Erythroblast (primary cell): Measurements from ENCODE around the gene ANO1.
"Not testable (repeated sequence)": the region's sequence is repeated elsewhere in the genome, so short reads cannot be mapped to it uniquely, and the experiment has no call there.

Experiments
- DNase-seq, 2 experiments: peaks; one replicate each; lab custom pipeline; 2025; lab: John Stamatoyannopoulos, UW
- GATA1 ChIP-seq: IDR thresholded peaks from 2 replicates; pipeline ENCODE4 v1.6.1; 2011; ENCODE audit warnings: low read depth, mild to moderate bottlenecking, control low read depth, low read length, moderate library complexity
- POLR2A ChIP-seq: IDR thresholded peaks from 2 replicates; pipeline ENCODE4 v1.6.1; 2011; ENCODE audit warnings: mild to moderate bottlenecking, low read length

ANO1 gene

DNA sequence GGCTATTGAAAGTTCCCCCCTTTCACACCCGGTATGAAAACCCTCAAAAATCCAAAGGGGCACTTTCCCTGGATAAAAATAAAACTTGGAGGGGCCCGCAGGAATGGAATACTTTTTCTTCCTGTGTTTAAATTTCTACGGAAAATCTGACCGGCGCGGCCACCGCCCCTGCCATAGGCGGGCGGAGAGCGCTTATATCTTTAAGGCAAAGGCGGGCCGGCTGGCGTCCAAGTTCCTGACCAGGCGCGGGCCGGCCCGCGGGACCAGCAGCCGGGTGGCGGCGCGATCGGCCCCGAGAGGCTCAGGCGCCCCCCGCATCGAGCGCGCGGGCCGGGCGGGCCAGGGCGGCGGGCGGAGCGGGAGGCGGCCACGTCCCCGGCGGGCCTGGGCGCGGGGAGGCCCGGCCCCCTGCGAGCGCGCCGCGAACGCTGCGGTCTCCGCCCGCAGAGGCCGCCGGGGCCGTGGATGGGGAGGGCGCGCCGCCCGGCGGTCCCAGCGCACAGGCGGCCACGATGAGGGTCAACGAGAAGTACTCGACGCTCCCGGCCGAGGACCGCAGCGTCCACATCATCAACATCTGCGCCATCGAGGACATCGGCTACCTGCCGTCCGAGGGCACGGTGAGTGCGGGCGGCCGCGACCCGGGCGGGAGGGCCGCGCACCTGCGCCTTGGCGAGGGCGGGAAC lies at the start of gene ANO1:
ANO1 (plus strand) TSS at position 223 of the 686 bp plus-strand sequence; CDS start at position 513, 290 bp downstream.
- no peak for DNase-seq
- TF ChIP-seq GATA1 (no peak), POLR2A (no peak)

DNA sequence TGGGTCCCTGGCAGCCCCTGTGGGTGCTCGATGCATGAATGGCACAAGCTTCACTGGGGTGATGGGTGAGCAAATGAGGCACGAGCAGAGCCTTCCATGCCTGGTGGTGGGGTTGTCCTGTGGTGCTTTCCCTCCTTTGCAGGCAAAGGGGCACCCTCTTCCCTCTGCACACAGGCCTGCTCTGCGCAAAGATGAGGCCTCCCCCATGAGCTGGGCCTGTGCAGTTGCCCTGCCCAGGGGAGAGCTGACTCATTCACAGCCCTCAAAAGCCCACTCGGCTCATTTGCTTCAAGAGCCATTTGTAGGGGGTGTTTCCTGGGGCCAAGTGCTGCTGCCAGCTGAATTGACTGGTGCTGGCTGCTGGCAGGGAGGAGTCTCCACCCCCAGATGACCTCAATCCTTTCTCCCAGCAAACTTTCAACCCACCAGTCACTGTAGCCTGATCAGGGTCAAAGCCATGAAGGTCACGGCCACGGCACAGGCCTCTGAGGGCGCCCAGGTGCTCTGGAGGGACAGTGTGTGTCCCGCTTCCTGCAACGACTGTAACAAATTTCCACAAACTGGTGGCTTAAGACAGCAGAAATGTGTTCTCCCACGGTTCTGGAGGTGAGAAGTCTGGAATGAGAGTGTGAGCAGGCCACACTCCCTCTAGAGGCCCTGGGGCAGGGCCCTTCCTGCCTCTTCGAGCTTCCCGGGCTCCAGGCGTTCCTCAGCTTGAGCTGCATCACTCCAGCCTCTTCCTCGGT lies 48.8 kb upstream of the ANO1 start:
- DNase-seq: no peak
- TF ChIP-seq POLR2A (no peak), GATA1 (no peak)

DNA sequence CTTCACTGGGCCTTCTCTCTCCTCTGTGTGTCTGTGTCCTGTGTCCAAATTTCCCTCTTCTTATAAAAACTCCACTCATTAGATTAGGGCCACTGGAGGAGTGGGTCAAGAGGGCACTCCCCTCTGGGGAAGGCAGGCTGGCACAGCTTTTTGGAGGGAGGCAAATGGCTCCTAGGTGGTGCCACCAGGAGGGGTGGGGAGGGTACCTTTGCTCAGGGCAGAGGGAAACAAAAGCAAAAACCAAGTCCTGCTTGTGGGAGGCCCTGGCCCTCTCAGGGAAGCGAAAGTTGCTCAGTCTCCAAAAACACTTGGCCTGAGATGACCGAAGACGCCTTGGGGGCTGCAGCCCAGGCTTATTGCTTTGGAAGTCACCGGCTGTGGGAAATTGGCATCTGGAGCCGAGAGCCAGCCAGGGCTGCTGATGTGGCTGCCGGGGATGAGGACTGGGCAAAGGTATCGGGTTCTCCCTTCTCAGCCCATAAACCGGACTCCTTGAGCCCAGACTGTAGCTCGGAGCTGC lies 48.2 kb upstream of the ANO1 start:
- TF ChIP-seq GATA1: no peak
- no peak for TF ChIP-seq POLR2A
- no peak for DNase-seq

DNA sequence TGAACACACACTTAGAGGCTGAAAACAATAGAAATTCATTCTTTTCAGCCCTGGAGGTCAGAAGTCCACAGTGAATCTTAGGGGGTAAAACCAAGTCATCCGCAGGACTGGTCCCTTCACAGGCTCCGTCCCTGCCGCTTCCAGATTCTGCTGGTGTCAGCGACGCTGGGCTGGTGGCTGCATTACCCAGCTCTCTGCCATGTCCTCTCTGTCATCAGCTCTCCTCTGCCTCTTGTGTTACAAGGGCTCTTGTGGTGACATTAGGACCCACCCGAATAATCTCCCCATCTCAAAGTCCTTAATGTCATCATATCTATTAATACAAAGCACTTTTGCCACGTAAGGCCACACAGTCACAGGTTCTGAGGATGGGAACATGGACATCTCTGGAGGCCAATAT lies 47.7 kb upstream of the ANO1 start:
- no peak for TF ChIP-seq GATA1
- no peak for TF ChIP-seq POLR2A
- no peak for DNase-seq

DNA sequence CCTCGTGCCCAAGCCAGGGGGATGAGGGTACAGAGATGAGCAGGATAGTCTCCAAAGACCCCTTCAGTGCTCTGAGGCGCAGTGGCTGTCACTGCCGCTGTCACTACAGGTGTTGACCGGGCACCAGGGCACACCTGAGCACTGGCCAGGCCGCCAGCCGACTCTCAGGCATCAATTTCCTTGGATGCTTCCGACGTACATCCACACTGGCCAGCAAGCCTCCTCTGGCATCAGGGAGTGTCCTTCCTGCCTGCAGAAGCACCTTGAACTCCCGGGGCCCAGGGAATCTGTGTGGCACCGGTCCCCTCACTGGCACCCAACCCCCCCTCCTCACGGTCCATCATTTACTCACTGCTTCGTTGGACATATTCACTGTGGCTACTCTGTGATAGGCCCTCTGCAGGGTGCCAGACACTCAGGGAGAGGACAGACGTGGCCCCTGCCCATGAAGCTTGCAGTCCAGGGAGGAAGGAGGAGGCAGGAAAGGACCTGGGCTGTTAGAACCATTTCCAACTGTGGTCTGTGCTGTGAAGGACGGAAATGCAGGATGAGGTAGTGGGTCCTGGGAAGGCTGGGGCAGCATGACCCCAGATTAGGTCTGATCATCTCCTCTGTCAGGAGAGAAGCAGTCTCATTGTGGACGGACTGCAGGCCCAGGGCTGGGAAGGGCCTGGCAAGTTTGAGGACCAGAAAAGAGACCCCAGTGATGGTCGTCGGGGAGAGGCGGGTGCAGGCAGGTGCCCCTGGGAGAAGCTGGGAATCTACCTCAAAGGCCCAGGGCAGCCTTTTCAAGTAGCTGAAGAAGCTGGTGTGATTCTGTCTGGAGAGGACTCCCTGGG lies 46.3 kb upstream of the ANO1 start:
- DNase-seq: no peak
- no peak for TF ChIP-seq GATA1
- no peak for TF ChIP-seq POLR2A

DNA sequence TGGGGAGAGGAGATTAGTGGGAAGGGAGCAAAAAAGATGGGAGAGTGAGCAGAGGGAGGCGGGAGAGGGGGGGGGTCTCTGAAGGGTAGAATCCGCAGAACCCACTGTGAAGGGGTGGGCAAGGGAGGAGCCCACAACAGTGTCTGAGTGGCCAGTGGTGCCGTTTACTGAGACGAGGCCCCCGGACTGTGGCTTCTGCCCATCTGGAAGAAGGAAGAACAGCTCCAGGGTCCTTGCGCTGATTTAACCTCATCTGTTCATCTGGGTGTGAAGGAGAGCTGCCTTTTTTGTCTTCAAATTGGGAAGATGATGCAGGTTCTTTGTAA lies 45.7 kb upstream of the ANO1 start:
- no peak for DNase-seq
- TF ChIP-seq GATA1: no peak

DNA sequence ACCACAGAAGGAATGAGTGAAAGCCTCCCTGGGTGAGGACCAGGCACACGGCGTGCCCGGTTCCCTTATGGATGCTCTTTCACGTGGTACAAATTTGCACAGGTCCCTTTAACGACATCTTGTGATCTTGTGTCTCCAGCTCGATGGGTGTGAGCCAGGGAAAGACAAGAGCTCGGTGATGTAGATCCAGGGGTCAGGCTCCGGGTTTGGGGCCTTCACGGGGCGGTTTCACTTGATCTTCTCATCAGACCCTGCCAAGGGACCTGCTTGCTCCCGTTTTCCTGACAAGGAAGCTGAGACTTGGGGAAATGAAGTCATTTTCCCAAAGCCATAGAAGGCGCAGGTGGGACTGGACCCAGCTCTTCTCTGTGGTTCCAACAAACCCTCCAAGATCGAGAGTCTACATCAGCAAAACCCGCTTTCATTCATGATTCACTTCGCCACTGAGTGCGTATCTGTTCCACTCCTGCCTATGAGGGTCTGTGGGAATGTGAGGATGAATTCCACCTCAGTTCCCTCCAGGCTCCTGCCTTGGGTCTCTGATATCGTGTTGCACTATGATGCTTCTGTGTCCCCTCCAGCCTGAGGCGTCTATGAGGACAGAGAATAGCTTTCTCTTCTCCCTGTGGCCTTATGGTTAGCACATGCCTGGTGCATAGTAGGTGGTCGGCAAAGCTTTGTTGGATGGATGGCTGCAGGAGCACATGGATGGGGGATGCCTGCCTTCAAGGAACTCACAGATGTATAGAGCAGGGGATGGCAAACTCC lies 45.0 kb upstream of the ANO1 start:
- TF ChIP-seq GATA1 (no peak), POLR2A (no peak)
- no peak for DNase-seq

DNA sequence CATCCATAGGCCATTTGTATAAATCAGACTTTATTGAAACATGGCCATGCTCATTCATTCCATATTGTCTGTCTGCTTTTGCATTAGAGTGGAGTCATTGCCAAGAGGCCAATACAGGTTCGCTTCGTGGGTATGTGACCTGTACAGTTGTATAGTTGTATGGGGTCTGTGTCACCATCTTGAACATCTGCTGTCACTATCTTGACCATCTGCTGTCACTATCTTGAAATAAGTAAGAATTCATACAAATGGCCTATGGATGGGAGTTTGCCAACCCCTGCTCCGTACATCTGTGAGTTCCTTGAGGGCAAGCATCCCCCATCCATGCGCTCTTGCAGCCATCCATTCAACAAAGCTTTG lies 44.4 kb upstream of the ANO1 start:
- DNase-seq: no peak
- TF ChIP-seq POLR2A (no peak), GATA1 (no peak)

DNA sequence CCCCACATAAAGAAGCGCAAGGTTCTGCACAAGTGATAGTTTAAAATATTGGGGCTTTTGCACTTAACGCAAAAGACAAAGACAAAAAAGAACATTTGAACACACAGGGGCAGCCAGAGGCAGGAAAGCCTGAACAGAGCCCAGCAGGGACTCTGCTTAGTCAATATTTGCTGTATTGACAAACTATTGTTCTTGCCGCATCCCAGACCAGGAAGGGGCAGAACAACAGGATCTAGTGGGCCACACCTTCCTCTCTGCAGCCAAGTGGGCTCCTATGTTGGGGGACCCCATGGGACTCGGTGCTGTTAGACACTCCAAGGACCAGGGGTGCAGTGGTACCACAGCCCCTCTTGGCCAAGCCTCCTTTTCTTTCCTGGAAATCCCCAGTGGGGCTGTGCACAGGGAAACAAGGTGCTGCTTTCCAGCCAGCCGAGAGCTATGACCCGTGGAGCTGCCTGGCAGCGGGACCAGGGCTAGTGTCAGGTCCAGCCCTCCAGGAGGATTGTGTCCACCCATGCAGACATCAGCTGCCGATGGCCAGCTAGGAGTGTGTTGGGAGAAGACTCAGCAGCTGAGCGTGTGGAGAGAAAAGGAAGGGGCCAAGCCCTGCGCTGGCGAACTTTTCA lies 43.3 kb upstream of the ANO1 start:
- DNase-seq: no peak
- TF ChIP-seq GATA1 (no peak), POLR2A (no peak)

DNA sequence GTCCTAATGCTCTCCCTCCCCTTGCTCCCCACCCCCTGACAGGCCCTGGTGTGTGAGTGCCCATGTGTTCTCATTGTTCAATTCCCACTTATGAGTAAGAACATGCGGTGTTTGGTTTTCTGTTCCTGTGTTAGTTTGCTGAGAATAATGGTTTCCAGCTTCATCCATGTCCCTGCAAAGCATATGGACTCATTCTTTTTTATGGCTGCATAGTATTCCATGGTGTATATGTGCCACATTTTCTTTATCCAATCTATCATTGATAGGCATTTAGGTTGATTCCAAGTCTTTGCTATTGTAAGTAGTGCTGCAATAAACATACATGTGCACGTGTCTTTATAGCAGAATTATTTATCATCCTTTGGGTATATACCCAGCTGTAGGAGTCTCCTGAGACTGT lies 42.5 kb upstream of the ANO1 start:
- not testable (repeated sequence) for DNase-seq

DNA sequence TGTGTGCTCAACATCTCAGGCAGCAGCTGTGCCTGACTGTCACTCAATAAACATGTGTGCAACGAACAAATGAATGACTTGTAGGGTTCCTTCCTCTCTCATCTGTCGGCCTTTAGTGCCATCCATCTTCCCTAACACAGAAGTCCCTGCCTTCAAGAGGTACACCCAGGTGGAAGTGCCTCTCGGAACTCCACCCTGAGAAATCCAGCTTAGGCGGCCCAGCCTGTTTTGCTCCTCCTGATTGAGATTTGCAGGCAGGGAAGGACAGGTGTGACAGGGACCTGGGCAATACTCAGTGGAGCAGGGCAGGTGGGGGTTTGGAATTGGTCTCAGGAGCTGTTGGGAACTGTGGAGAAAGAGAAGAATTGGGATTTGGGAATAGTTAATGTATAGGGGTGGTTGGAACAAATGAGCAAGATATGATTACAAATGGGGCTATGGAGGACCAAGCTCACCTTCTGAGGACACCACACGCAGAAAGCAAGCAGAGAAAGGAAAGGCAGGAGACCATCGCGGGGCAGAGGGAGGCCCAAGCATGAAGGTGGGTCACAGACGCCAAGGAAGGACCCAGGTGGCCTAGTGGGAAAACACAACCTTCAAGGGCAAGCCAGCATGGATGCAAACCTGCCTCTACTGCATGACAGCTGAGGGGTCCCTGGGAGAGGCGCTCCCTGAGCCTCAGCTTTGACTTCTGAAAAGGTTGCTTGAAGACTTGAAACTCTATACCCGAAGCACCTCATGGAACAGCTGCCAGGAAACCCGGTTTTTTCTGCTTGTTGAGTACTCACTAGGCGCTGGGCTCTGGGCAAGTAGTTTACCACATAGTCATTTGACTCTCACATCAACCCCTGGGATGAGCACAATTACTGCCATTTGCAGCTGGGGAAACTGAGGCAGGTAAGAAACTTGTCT lies 40.9 kb upstream of the ANO1 start:
- no peak for TF ChIP-seq POLR2A
- no peak for TF ChIP-seq GATA1
- no peak for DNase-seq

DNA sequence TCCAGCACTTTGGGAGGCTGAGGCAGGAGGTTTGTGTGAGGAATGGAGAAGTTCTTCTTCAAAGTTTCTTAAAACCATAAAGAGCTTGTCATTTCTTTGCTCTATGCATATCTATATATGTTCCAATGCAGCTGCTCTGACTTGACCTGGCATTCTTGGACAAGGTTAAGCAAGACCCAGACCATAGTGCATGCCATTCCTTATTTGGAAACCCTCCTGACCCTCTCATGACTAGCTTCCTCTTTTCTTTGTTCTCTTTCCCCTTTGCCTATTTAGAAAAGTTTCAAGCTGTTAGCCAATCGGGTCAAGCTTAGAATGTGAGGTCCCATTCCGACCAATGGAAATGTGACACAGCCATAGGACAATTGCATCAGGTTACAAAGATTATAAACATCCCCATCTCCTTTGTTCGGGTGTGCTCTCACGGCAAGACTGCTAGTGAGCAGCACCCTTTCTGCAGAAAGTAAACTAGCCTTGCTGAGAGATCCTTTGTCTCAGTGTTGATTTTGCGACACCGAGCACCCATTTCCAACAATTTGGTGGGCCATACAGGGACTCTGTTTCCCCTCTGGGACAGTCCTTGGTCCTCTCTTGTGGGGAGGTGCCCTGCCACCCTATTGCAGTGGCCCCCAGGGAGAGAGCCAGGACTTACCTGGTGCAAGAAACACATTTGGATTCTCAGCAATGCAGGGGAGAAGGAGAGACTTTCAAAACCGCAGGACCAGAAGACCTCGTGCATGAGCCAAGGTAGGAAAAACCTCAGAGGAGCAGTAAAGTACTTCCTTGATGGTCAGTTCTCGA lies 39.9 kb upstream of the ANO1 start:
- TF ChIP-seq POLR2A: no peak
- TF ChIP-seq GATA1: no peak
- DNase-seq: no peak
